Prostate gland (tissue), 2 donors: ENCODE data around the gene OVCA2.

Experiments used
- POLR2AphosphoS5 ChIP-seq: sonication (generic); formaldehyde crosslinking; IDR thresholded peaks from one replicate; pipeline ENCODE4 v1.6.1; 2017; ENCODE audit warnings: antibody characterized with exemption
- TF ChIP-seq, protein P1 (sequence below), 4 experiments: fragments of 200-600 bp in 2 of 4; fragments of 450-650 bp in 2 of 4; sonication (generic) in 2 of 4; IDR thresholded peaks; 1 replicate in 3 of 4; 2 replicates in 1 of 4; pipeline ENCODE4 v1.5.1; 2016 to 2019; ENCODE audit warnings: antibody characterized with exemption in 4 of 4, mild to moderate bottlenecking in 2 of 4, moderate library complexity in 2 of 4

DNA sequence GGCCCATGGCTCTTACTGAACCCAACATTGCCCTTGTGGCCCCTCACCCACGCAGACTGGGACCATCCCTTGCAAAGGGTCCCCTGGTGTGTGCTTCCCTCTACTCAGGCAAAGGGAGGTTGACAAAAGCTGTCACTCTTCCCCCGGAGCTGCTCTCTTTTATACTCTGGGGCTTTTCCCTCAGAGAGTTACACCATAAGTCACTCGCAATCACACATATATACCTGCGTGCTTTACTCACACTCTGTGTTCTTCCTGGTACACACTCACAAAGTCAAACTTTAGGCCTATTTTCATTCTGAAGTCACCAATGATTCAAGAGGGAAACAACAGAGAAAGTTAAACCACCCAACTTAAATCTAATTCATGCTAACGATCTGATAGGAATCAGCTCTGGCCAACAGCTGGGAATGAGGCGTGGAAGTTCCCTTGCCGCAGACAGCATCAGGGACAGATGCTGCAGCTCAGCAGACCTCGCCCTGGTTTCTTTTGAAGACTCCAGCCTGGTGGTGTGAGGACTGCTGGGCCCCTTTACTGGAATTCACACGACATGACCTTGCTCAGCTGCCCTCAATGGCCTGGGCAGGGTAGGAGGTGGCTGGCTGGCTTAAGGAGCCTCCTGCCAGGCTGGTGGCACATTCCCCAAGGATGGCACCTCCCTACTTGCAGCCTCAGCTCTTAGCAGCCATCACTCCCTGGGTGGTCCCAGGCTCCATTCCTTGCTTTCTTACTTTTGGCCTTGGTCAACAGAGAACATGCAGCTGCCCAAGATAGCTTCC lies 40.4 kb downstream of the OVCA2 start:
- TF ChIP-seq, protein P1, sequence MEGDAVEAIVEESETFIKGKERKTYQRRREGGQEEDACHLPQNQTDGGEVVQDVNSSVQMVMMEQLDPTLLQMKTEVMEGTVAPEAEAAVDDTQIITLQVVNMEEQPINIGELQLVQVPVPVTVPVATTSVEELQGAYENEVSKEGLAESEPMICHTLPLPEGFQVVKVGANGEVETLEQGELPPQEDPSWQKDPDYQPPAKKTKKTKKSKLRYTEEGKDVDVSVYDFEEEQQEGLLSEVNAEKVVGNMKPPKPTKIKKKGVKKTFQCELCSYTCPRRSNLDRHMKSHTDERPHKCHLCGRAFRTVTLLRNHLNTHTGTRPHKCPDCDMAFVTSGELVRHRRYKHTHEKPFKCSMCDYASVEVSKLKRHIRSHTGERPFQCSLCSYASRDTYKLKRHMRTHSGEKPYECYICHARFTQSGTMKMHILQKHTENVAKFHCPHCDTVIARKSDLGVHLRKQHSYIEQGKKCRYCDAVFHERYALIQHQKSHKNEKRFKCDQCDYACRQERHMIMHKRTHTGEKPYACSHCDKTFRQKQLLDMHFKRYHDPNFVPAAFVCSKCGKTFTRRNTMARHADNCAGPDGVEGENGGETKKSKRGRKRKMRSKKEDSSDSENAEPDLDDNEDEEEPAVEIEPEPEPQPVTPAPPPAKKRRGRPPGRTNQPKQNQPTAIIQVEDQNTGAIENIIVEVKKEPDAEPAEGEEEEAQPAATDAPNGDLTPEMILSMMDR (IDR thresholded peaks at IDR 0.05): no peak
- no peak for TF ChIP-seq POLR2AphosphoS5
